ENCODE results near the gene DNASE1.

DNASE1 gene

GRCh38 chr16:3610698-3611145 is 43.8 kb upstream of the DNASE1 start:
- TF ChIP-seq CTCF (IDR thresholded peaks at IDR 0.05; ENCODE audit: low read length) = no peak
- TF ChIP-seq EZH2 (optimal IDR thresholded peaks at IDR 0.05; ENCODE audit: low read depth, low read length) = no peak
- no peak for TF ChIP-seq EZH2phosphoT487 (IDR thresholded peaks at IDR 0.05; ENCODE audit: low read length)
- Histone ChIP-seq H3K27ac (ENCODE audit: low read length) (no peak overlapping the region), H3K36me3 (replicated peaks; ENCODE audit: insufficient read depth, low read length) (0 out of 2 replicates have a peak, but pooled peaks cover 4% of the 10 kb centered on the region), H3K4me2 (ENCODE audit: low read depth, low read length) (peak overlapping the region; percentile 96), H3K9ac (ENCODE audit: low read length) (peak overlapping the region; percentile 88), H3K4me1 (ENCODE audit: low read length) (peaks cover 14% of the 10 kb centered on the region), H4K20me1 (ENCODE audit: insufficient read depth, low read length) (no peaks in the 10 kb centered on the region), H3K9me2 (replicated peaks; ENCODE audit: insufficient read depth, low read length) (no peaks in the 10 kb centered on the region), H2AFZ (ENCODE audit: low read length) (peak overlapping the region; percentile 95), H3K27me3 (replicated peaks; ENCODE audit: insufficient read depth, low read length) (no peaks in the 10 kb centered on the region), H3F3A (ENCODE audit: insufficient read depth, low read length) (peaks cover 3% of the 10 kb centered on the region; the same call in 1 of the 2 replicates), H3K9me3 (replicated peaks; ENCODE audit: insufficient read depth, low read length) (no peaks in the 10 kb centered on the region), H3K4me3 (ENCODE audit: low read length) (peak overlapping the region; percentile 96), H3K79me2 (ENCODE audit: low read length) (peaks cover 51% of the 10 kb centered on the region)
- no peak for DNase-seq

DNA sequence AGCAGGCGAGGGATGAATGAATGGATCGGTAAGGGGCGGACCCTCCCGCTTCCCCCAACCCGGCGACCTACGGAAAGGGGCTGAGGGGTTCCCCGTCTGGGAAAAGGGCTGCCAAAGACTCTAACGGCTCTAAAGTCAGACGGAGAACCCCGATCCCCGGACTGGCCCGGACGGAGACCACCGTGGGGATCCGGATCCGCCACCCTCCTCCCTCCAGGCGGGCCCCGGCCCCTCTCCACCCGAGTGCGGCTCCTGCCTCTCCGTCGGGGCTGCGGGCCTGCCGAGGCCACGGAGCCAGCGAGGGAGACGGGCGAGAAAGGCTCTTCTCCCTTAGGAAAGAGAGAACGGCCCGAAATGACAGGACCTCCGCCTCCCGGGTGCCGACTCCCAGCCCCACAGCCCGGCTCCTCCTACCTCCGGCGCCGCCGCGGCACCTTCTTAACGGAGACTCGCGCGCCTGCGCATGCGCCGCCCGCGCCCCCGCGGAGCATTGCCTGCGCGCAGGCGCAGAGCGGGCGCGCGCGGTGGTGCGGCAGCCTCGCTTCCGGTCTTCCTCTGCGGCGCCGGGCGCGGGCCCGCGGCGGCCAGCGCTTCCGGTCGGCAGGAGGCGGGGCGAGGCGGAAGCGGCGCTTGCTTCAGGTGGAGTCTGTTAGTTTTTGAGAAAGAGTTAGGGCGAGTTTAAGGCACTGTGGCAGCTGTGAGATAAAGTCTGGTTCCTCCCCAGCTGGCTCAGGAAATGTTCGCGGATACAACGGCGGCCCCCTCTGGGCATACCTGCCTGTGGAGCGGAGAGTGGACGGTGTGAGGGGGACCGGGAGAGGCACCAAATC is 43.1 kb upstream of the DNASE1 start, which contains the start of gene SLX4:
Gene SLX4, minus strand, starts transcription at position 461 of the 830 bp plus-strand sequence. CDS start 2,642 bp downstream, outside the sequence.
- Histone ChIP-seq H2AFZ (ENCODE audit: low read length) (peak within 1 kb of the TSS; percentile 95), H3K79me2 (ENCODE audit: low read length) (peaks cover 57% of the 10 kb centered on the region), H3K4me1 (ENCODE audit: low read length) (peaks cover 14% of the 10 kb centered on the region)

More for the DNA sequence above, 43.1 kb upstream of the DNASE1 start, which contains the start of gene SLX4:
- Histone ChIP-seq H3K27me3 (replicated peaks; ENCODE audit: insufficient read depth, low read length) (no peaks in the 10 kb centered on the region), H3K36me3 (replicated peaks; ENCODE audit: insufficient read depth, low read length) (0 out of 2 replicates have a peak, but pooled peaks cover 4% of the 10 kb centered on the region), H3K4me3 (ENCODE audit: low read length) (peak within 1 kb of the TSS; percentile 98), H3K9ac (ENCODE audit: low read length) (peak within 1 kb of the TSS; percentile 91), H3F3A (ENCODE audit: insufficient read depth, low read length) (peaks cover 3% of the 10 kb centered on the region; the same call in 1 of the 2 replicates), H4K20me1 (ENCODE audit: insufficient read depth, low read length) (no peaks in the 10 kb centered on the region), H3K4me2 (ENCODE audit: low read depth, low read length) (peak within 1 kb of the TSS; percentile 96), H3K9me2 (replicated peaks; ENCODE audit: insufficient read depth, low read length) (no peaks in the 10 kb centered on the region), H3K27ac (ENCODE audit: low read length) (peak within 1 kb of the TSS; percentile 89), H3K9me3 (replicated peaks; ENCODE audit: insufficient read depth, low read length) (no peaks in the 10 kb centered on the region)
- DNase-seq = peak; percentile 96
- TF ChIP-seq EZH2 (optimal IDR thresholded peaks at IDR 0.05; ENCODE audit: low read depth, low read length) = no peak
- TF ChIP-seq EZH2phosphoT487 (IDR thresholded peaks at IDR 0.05; ENCODE audit: low read length) = no peak
- TF ChIP-seq CTCF (IDR thresholded peaks at IDR 0.05; ENCODE audit: low read length) = no peak
